ENCODE measurements around the gene KCNQ5. TPM values are rescaled to one million over a fixed set of nuclear protein-coding genes. Genes with fewer than 3 reads are reported as not detected.
A peak's percentile ranks its signal among the peaks of the same experiment; 100 is the strongest.

The KCNQ5 gene
- polyA plus RNA-seq, 3 donors = not detected

DNA sequence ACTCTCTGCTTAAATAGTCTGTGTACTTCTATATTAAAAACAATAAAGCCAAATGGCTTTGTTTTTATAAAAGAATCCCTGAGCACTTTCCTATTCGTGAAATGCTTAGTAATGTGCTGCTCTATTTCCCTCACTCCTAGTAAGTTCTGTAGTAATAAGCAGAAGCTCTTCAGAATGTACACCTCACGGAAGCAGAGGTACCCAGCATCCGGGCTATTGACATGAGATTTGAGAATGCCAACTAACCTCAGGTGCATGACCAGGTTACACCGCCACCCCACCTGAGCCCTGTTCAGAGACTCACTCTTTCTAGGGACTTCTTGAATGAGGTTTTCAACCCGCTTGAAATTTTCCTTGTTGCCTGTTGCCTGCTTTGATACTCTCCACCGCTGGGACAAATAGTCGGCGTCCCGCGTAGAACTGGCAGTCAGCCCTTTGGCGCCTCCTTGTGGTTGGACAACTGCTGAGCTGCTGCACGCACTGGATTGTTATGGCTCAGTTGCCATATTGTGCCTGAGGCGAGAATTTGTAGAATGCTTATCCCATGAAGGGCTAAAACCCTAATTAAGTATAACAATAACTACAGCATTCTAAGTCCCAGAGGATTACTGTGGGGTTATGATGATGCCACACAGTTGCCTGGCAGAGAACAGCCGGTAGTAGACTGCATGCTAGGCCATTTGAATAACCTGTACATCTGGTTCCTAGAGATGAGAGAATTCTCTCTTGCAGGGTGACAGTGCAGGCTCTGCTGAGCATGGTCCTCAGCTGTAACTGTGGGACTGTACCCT is 508.0 kb downstream of the KCNQ5 start:
- Histone ChIP-seq H3K27me3 (ENCODE audit: control insufficient read depth in 2 of 2, insufficient read depth in 2 of 2, low read length in 2 of 2) (no peaks in the 10 kb centered on the region), H3K27ac (ENCODE audit: low read depth in 1 of 2, low read length in 2 of 2) (no peak overlapping the region), H3K79me2 (ENCODE audit: insufficient read depth, low read length) (no peaks in the 10 kb centered on the region), H3K4me1 (ENCODE audit: control insufficient read depth in 1 of 2, insufficient read depth in 2 of 2, low read length in 2 of 2) (peaks cover 3 to 5% of the 10 kb centered on the region in 2 donors), H3K9me3 (replicated peaks in 1 of 2; ENCODE audit: control insufficient read depth in 1 of 2, insufficient read depth in 1 of 2, low read length in 2 of 2) (no peaks in the 10 kb centered on the region), H3K4me3 (replicated peaks in 1 of 3; ENCODE audit: low read depth in 2 of 3, low read length in 3 of 3) (peak overlapping the region in 1 of 3 experiments; percentile 39), H2AFZ (ENCODE audit: insufficient read depth, low read depth, low read length, poor library complexity, severe bottlenecking) (peak overlapping the region; percentile 63), H3K4me2 (replicated peaks; ENCODE audit: extremely low read depth, low read length, poor library complexity, severe bottlenecking) (peak overlapping the region; percentile 62), H3K9ac (ENCODE audit: insufficient read depth, low read length, poor library complexity, severe bottlenecking) (no peak overlapping the region), H3K36me3 (replicated peaks in 1 of 2; ENCODE audit: control insufficient read depth in 1 of 2, insufficient read depth in 2 of 2, low read length in 2 of 2) (no peaks in the 10 kb centered on the region), H4K20me1 (ENCODE audit: insufficient read depth, low read length) (no peaks in the 10 kb centered on the region)
- TF ChIP-seq, protein P1, sequence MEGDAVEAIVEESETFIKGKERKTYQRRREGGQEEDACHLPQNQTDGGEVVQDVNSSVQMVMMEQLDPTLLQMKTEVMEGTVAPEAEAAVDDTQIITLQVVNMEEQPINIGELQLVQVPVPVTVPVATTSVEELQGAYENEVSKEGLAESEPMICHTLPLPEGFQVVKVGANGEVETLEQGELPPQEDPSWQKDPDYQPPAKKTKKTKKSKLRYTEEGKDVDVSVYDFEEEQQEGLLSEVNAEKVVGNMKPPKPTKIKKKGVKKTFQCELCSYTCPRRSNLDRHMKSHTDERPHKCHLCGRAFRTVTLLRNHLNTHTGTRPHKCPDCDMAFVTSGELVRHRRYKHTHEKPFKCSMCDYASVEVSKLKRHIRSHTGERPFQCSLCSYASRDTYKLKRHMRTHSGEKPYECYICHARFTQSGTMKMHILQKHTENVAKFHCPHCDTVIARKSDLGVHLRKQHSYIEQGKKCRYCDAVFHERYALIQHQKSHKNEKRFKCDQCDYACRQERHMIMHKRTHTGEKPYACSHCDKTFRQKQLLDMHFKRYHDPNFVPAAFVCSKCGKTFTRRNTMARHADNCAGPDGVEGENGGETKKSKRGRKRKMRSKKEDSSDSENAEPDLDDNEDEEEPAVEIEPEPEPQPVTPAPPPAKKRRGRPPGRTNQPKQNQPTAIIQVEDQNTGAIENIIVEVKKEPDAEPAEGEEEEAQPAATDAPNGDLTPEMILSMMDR (IDR thresholded peaks at IDR 0.05) = peak; percentile 96
- no peaks in the 10 kb centered on the region for H3K27me3 Mint-ChIP-seq (ENCODE audit: low read depth in 3 of 3)
- H3K9me3 Mint-ChIP-seq = peaks cover 0 to 3% (median 0%) of the 10 kb centered on the region in 7 donors
- 33% methylated on average over 10 of the region's 14 CpGs for WGBS (ENCODE audit: insufficient coverage)
- H3K36me3 Mint-ChIP-seq = peaks cover 0 to 4% of the 10 kb centered on the region in 2 donors
- peak; percentile 41 to 64 (median 54) for DNase-seq
- H3K4me3 Mint-ChIP-seq = peak overlapping the region; percentile 51 to 80
- intact Hi-C loops (cut with micrococcal nuclease) = loop anchor here (2.0 to 5.0 kb wide), 3 partner anchors 513 to 718 kb away; no protein-coding TSS in a partner anchor
- no peak overlapping the region for H3K27ac Mint-ChIP-seq
- H3K4me1 Mint-ChIP-seq = peaks cover 4% of the 10 kb centered on the region

DNA sequence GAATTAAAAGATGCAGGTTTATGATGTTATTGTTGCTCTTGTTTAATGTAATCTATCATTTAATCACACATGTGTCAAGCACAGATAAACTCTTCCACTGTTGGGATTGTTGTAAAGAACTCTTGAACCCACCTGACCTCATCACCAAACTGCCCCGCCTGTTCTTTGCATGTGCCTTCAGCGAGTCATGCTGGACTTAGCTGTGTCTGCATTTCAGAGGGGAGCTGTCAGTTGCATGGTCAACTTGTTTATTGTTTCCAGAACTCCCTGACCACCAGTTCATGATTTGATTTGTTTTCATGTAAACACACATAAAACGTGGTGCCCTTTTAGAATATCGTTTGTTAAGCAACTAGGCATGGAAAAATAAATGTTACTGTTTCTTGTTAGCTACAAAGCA is 509.8 kb downstream of the KCNQ5 start:
- no peak overlapping the region for H3K27ac ChIP-seq (ENCODE audit: low read depth in 1 of 2, low read length in 2 of 2)
- no CpG with 5 or more reads among the region's 4 CpGs for WGBS (ENCODE audit: insufficient coverage)

More for the DNA sequence above, 509.8 kb downstream of the KCNQ5 start:
- Histone ChIP-seq H3K4me2 (replicated peaks; ENCODE audit: extremely low read depth, low read length, poor library complexity, severe bottlenecking) (no peak overlapping the region), H3K4me3 (replicated peaks in 1 of 3; ENCODE audit: low read depth in 2 of 3, low read length in 3 of 3) (no peak overlapping the region), H2AFZ (ENCODE audit: insufficient read depth, low read depth, low read length, poor library complexity, severe bottlenecking) (no peak overlapping the region), H3K36me3 (replicated peaks in 1 of 2; ENCODE audit: control insufficient read depth in 1 of 2, insufficient read depth in 2 of 2, low read length in 2 of 2) (no peaks in the 10 kb centered on the region), H3K9ac (ENCODE audit: insufficient read depth, low read length, poor library complexity, severe bottlenecking) (no peak overlapping the region), H3K79me2 (ENCODE audit: insufficient read depth, low read length) (no peaks in the 10 kb centered on the region), H3K9me3 (replicated peaks in 1 of 2; ENCODE audit: control insufficient read depth in 1 of 2, insufficient read depth in 1 of 2, low read length in 2 of 2) (no peaks in the 10 kb centered on the region), H3K4me1 (ENCODE audit: control insufficient read depth in 1 of 2, insufficient read depth in 2 of 2, low read length in 2 of 2) (peaks cover 3 to 5% of the 10 kb centered on the region in 2 donors), H3K27me3 (ENCODE audit: control insufficient read depth in 2 of 2, insufficient read depth in 2 of 2, low read length in 2 of 2) (no peaks in the 10 kb centered on the region), H4K20me1 (ENCODE audit: insufficient read depth, low read length) (no peaks in the 10 kb centered on the region)
- Mint-ChIP-seq H3K36me3 (peaks cover 1 to 6% of the 10 kb centered on the region in 2 donors), H3K27me3 (ENCODE audit: low read depth in 3 of 3) (no peaks in the 10 kb centered on the region), H3K27ac (no peak overlapping the region), H3K9me3 (peaks cover 0 to 4% (median 0%) of the 10 kb centered on the region in 7 donors), H3K4me1 (peaks cover 4% of the 10 kb centered on the region), H3K4me3 (no peak overlapping the region)
- intact Hi-C loops (cut with micrococcal nuclease) = loop anchor here in 1 of 2 donors (5.0 kb wide), 1 partner anchor 719 kb away; no protein-coding TSS in a partner anchor
- DNase-seq = no peak
- TF ChIP-seq, protein P1 (IDR thresholded peaks at IDR 0.05) = no peak

Measured in CD14-positive monocyte (primary cell).